Panc1 (cell line): ENCODE data around the gene C9orf72.

Experiments
- POLR2AphosphoS5 ChIP-seq: IDR thresholded peaks from 2 replicates; pipeline ENCODE4 v1.6.1; 2012; ENCODE audit warnings: mild to moderate bottlenecking, low read depth, low read length, moderate library complexity
- SIN3A ChIP-seq: IDR thresholded peaks from 2 replicates; pipeline ENCODE4 v1.6.1; 2012; ENCODE audit warnings: low read depth, mild to moderate bottlenecking, low read length, moderate library complexity, borderline replicate concordance; ENCODE audit not compliant: insufficient read depth
- TF ChIP-seq, protein P1 (sequence below): fragments of 450-650 bp; IDR thresholded peaks from 2 replicates; pipeline ENCODE4 v1.5.1; 2017; ENCODE audit warnings: mild to moderate bottlenecking
- TF ChIP-seq, protein P2 (sequence below), 2 experiments: IDR thresholded peaks; 2 replicates each; pipeline ENCODE4 v1.6.1; 2011 to 2012; ENCODE audit warnings: low read depth in 2 of 2, control low read depth in 1 of 2, low read length in 1 of 2, mild to moderate bottlenecking in 1 of 2, moderate library complexity in 1 of 2; ENCODE audit not compliant: insufficient read depth in 1 of 2

DNA sequence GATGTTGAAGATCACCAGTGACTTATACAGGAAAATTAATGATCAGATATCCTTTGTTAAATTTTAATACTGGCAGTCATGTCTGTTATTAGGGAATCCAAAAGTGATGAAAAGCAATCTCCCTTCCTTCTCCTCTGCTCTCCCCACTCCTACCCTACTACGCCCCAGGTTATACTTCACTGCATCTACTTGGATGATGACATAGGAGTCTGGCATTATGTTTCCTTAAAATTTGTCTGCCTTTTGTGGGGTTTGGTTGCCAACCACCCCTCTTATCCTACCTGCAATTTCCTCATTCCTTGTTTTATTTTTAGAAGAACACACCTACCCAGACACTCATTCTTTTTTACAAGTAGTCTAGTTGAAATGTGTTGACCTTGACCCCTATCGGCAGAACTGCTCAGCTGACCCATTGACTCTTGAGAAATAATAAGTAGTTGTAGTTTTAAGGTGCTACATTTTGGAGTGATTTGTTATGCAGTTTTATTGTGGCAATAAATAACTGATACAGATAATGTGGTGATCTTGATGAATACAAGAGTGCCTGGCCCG lies 38.5 kb downstream of the C9orf72 start:
- TF ChIP-seq, protein P1, sequence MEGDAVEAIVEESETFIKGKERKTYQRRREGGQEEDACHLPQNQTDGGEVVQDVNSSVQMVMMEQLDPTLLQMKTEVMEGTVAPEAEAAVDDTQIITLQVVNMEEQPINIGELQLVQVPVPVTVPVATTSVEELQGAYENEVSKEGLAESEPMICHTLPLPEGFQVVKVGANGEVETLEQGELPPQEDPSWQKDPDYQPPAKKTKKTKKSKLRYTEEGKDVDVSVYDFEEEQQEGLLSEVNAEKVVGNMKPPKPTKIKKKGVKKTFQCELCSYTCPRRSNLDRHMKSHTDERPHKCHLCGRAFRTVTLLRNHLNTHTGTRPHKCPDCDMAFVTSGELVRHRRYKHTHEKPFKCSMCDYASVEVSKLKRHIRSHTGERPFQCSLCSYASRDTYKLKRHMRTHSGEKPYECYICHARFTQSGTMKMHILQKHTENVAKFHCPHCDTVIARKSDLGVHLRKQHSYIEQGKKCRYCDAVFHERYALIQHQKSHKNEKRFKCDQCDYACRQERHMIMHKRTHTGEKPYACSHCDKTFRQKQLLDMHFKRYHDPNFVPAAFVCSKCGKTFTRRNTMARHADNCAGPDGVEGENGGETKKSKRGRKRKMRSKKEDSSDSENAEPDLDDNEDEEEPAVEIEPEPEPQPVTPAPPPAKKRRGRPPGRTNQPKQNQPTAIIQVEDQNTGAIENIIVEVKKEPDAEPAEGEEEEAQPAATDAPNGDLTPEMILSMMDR: no peak
- TF ChIP-seq POLR2AphosphoS5 (no peak), SIN3A (no peak)
- TF ChIP-seq, protein P2, sequence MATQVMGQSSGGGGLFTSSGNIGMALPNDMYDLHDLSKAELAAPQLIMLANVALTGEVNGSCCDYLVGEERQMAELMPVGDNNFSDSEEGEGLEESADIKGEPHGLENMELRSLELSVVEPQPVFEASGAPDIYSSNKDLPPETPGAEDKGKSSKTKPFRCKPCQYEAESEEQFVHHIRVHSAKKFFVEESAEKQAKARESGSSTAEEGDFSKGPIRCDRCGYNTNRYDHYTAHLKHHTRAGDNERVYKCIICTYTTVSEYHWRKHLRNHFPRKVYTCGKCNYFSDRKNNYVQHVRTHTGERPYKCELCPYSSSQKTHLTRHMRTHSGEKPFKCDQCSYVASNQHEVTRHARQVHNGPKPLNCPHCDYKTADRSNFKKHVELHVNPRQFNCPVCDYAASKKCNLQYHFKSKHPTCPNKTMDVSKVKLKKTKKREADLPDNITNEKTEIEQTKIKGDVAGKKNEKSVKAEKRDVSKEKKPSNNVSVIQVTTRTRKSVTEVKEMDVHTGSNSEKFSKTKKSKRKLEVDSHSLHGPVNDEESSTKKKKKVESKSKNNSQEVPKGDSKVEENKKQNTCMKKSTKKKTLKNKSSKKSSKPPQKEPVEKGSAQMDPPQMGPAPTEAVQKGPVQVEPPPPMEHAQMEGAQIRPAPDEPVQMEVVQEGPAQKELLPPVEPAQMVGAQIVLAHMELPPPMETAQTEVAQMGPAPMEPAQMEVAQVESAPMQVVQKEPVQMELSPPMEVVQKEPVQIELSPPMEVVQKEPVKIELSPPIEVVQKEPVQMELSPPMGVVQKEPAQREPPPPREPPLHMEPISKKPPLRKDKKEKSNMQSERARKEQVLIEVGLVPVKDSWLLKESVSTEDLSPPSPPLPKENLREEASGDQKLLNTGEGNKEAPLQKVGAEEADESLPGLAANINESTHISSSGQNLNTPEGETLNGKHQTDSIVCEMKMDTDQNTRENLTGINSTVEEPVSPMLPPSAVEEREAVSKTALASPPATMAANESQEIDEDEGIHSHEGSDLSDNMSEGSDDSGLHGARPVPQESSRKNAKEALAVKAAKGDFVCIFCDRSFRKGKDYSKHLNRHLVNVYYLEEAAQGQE (IDR thresholded peaks at IDR 0.05; ENCODE audit: insufficient read depth in 1 of 2, low read depth in 2 of 2, low read length in 1 of 2): no peak
